Naive thymus-derived CD4-positive, alpha-beta T cell (primary cell): ENCODE data around the gene MMAA. TPM values are rescaled to one million over a fixed set of nuclear protein-coding genes. Genes with fewer than 3 reads are reported as not detected.

ENCODE experiments used
- ATAC-seq: fragments of 150-1000 bp; cut with Tn5 transposase; 2 replicates; pipeline ENCODE4 v1.10.0; 2021; ENCODE audit warnings: mild to moderate bottlenecking, moderate library complexity
- CTCF ChIA-PET: fragments of 350-600 bp; sonication (Branson Sonifier 250); formaldehyde crosslinking; loops from one replicate; lab custom pipeline; 2021; ENCODE audit warnings: antibody characterized with exemption; lab: Charles Lee
- POLR2A ChIA-PET: fragments of 350-600 bp; sonication (Branson Sonifier 250); formaldehyde crosslinking; loops from one replicate; lab custom pipeline; 2021; ENCODE audit warnings: antibody characterized with exemption, inconsistent platforms; lab: Charles Lee
- DNase-seq, 9 donors: peaks; one replicate each; pipeline versions ENCODE4 v3.0.0 to v3.0.0-alpha.2; 2020 to 2022; ENCODE audit warnings: mixed read lengths in 1 of 9
- H3K27ac ChIP-seq: one replicate; pipeline ENCODE4 v1.7.0; 2013; ENCODE audit warnings: mild to moderate bottlenecking, low read depth, low read length, moderate library complexity
- H3K27me3 ChIP-seq, 2 donors: one replicate each; pipeline ENCODE4 v1.7.0; 2013; ENCODE audit warnings: low read length in 2 of 2, mild to moderate bottlenecking in 2 of 2, moderate library complexity in 2 of 2; ENCODE audit not compliant: control insufficient read depth in 2 of 2, insufficient read depth in 2 of 2
- H3K36me3 ChIP-seq, 3 experiments: 1 replicate in 2 of 3; 2 replicates in 1 of 3; pipeline ENCODE4 v1.7.0; 2013; ENCODE audit warnings: low read length in 3 of 3, mild to moderate bottlenecking in 3 of 3, moderate library complexity in 1 of 3; ENCODE audit not compliant: insufficient read depth in 3 of 3, control insufficient read depth in 2 of 3
- H3K4me1 ChIP-seq, 2 donors: one replicate each; pipeline ENCODE4 v1.7.0; 2013; ENCODE audit warnings: low read length in 2 of 2, mild to moderate bottlenecking in 2 of 2, moderate library complexity in 1 of 2; ENCODE audit not compliant: control insufficient read depth in 2 of 2, insufficient read depth in 2 of 2
- H3K4me3 ChIP-seq: 2 replicates; pipeline ENCODE4 v1.7.0; 2013; ENCODE audit warnings: mild to moderate bottlenecking, low read length
- H3K9me3 ChIP-seq, 3 experiments: 1 replicate in 2 of 3; 2 replicates in 1 of 3; pipeline ENCODE4 v1.7.0; 2013; ENCODE audit warnings: low read length in 3 of 3; ENCODE audit not compliant: control insufficient read depth in 2 of 3
- H3K27ac Mint-ChIP-seq, 9 donors: one replicate each; pipeline ENCODE4 v1.8.0; 2020 to 2022; ENCODE audit warnings: mixed read lengths in 9 of 9, mild to moderate bottlenecking in 8 of 9, moderate library complexity in 5 of 9, inconsistent platforms in 2 of 9
- H3K27me3 Mint-ChIP-seq, 5 donors: one replicate each; pipeline ENCODE4 v1.8.0; 2021 to 2022; ENCODE audit warnings: mixed read lengths in 5 of 5, mild to moderate bottlenecking in 1 of 5
- H3K36me3 Mint-ChIP-seq, 5 donors: one replicate each; pipeline ENCODE4 v1.8.0; 2020 to 2022; ENCODE audit warnings: mixed read lengths in 5 of 5, mild to moderate bottlenecking in 3 of 5, inconsistent platforms in 1 of 5
- H3K4me1 Mint-ChIP-seq, 7 donors: one replicate each; pipeline ENCODE4 v1.8.0; 2020 to 2022; ENCODE audit warnings: mixed read lengths in 7 of 7, mild to moderate bottlenecking in 3 of 7, inconsistent platforms in 1 of 7
- H3K4me3 Mint-ChIP-seq, 10 donors: one replicate each; pipeline ENCODE4 v1.8.0; 2020 to 2022; ENCODE audit warnings: mild to moderate bottlenecking in 10 of 10, mixed read lengths in 10 of 10, moderate library complexity in 6 of 10, inconsistent platforms in 2 of 10
- H3K9me3 Mint-ChIP-seq, 11 donors: one replicate each; pipeline ENCODE4 v1.8.0; 2020 to 2022; ENCODE audit warnings: mixed read lengths in 11 of 11, mild to moderate bottlenecking in 4 of 11, inconsistent platforms in 1 of 11, moderate library complexity in 1 of 11
- intact Hi-C, 2 donors: fragments of 100-400 bp; cut with micrococcal nuclease; formaldehyde crosslinking; loops; one replicate each; pipeline ENCODE4 v1.15.1; 2023
- polyA plus RNA-seq, 2 donors: library from polyadenylated mRNA; unstranded; fragments of 300-500 nt; fragmentation: Illumina TruSeq; gene quantifications; one replicate each; pipeline ENCODE4 v1.2.3, GENCODE V29; 2021
- total RNA-seq, 6 experiments: library from RNA in 5 of 6; stranded (reverse) in 5 of 6; gene quantifications; 1 replicate in 5 of 6; 2 replicates in 1 of 6; pipeline ENCODE4 v1.2.3 and lab custom pipeline; 2021 to 2026

The MMAA gene
- total and polyA plus RNA-seq, 7 experiments from 2014 or later: 7.2 to 17.3 (median 14.4) TPM

- H3K27ac Mint-ChIP-seq: no peak overlapping the region
- H3K27me3 Mint-ChIP-seq: peaks cover 16 to 34% (median 20%) of the 10 kb centered on the region in 5 donors
- peaks cover 1 to 18% (median 8%) of the 10 kb centered on the region in 11 donors for H3K9me3 Mint-ChIP-seq
- no peaks in the 10 kb centered on the region for H3K4me1 ChIP-seq
- DNase-seq: no peak
- no peaks in the 10 kb centered on the region for H3K27me3 ChIP-seq
- no peaks in the 10 kb centered on the region for H3K4me1 Mint-ChIP-seq
- no peak for ATAC-seq
- H3K36me3 ChIP-seq: no peaks in the 10 kb centered on the region
- ChIA-PET CTCF (no interaction called here), POLR2A (no interaction called here)
- no peak overlapping the region for H3K4me3 ChIP-seq
- H3K9me3 ChIP-seq: no peaks in the 10 kb centered on the region
- no peak overlapping the region for H3K27ac ChIP-seq
- no peak overlapping the region for H3K4me3 Mint-ChIP-seq
- no peaks in the 10 kb centered on the region for H3K36me3 Mint-ChIP-seq
- intact Hi-C loops: no loop called here
Observed at GRCh38 chr4:145679520-145679919, 60.3 kb downstream of the MMAA start.

GRCh38 chr4:145679991-145680455 is 60.8 kb downstream of the MMAA start, which contains the start of gene C4orf51:
C4orf51 (plus strand) TSS chr4:145680146; CDS start chr4:145680204, 58 bp downstream.
- no peak within 1 kb of the TSS for H3K4me3 Mint-ChIP-seq
- DNase-seq (no peak), ATAC-seq (no peak)
- Histone ChIP-seq H3K27ac (no peak within 1 kb of the TSS), H3K36me3 (no peaks in the 10 kb centered on the region), H3K9me3 (no peaks in the 10 kb centered on the region), H3K4me3 (no peak within 1 kb of the TSS), H3K27me3 (no peaks in the 10 kb centered on the region), H3K4me1 (no peaks in the 10 kb centered on the region)
- intact Hi-C loops: no loop called here
- H3K4me1 Mint-ChIP-seq: no peaks in the 10 kb centered on the region
- POLR2A ChIA-PET: no interaction called here
- H3K36me3 Mint-ChIP-seq: no peaks in the 10 kb centered on the region
- H3K9me3 Mint-ChIP-seq: peaks cover 1 to 18% (median 8%) of the 10 kb centered on the region in 11 donors
- no peak within 1 kb of the TSS for H3K27ac Mint-ChIP-seq
- CTCF ChIA-PET: no interaction called here
- H3K27me3 Mint-ChIP-seq: peaks cover 16 to 34% (median 20%) of the 10 kb centered on the region in 5 donors

DNA sequence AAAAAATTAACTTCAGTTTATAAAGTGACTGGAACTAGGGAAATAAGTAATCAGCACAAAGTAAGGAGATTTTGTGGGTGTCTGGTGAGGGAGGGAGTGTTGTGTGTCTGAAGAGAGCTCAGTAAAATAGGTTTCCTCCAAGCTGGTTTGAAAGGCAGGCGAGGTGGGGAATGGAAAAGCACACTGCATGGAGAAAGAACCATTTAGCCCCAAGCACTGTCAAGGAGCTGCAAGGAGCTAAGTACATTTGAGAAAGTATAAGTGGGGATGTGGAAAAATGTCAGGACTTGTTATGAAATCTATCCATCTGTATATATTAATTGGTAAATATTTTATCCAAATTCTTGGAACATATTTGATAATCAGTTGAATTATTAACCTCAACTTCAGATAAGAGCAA is 61.7 kb downstream of the MMAA start:
- DNase-seq: no peak
- Histone ChIP-seq H3K4me3 (no peak overlapping the region), H3K27me3 (no peaks in the 10 kb centered on the region), H3K27ac (no peak overlapping the region), H3K9me3 (no peaks in the 10 kb centered on the region), H3K4me1 (no peaks in the 10 kb centered on the region), H3K36me3 (no peaks in the 10 kb centered on the region)
- Mint-ChIP-seq H3K4me1 (no peaks in the 10 kb centered on the region), H3K4me3 (no peak overlapping the region), H3K9me3 (peaks cover 1 to 21% (median 10%) of the 10 kb centered on the region in 11 donors), H3K36me3 (peaks cover 0 to 3% (median 0%) of the 10 kb centered on the region in 5 donors), H3K27ac (no peak overlapping the region), H3K27me3 (peaks cover 17 to 40% (median 20%) of the 10 kb centered on the region in 5 donors)
- CTCF ChIA-PET: no interaction called here
- POLR2A ChIA-PET: no interaction called here
- no peak for ATAC-seq
- intact Hi-C loops: no loop called here

- no peaks in the 10 kb centered on the region for H3K9me3 ChIP-seq
- H3K27ac ChIP-seq: no peak overlapping the region
- Mint-ChIP-seq H3K4me3 (no peak overlapping the region), H3K36me3 (peaks cover 0 to 3% (median 0%) of the 10 kb centered on the region in 5 donors), H3K9me3 (peaks cover 1 to 19% (median 10%) of the 10 kb centered on the region in 11 donors), H3K27ac (no peak overlapping the region), H3K4me1 (no peaks in the 10 kb centered on the region), H3K27me3 (peaks cover 17 to 40% (median 20%) of the 10 kb centered on the region in 5 donors)
- H3K36me3 ChIP-seq: no peaks in the 10 kb centered on the region
- ChIA-PET CTCF (no interaction called here), POLR2A (no interaction called here)
- DNase-seq (no peak), ATAC-seq (no peak)
- H3K4me1 ChIP-seq: no peaks in the 10 kb centered on the region
- no peak overlapping the region for H3K4me3 ChIP-seq
- no peaks in the 10 kb centered on the region for H3K27me3 ChIP-seq
- intact Hi-C loops: no loop called here
Observed at GRCh38 chr4:145681518-145681917, 62.3 kb downstream of the MMAA start.

GRCh38 chr4:145681956-145682355 is 62.8 kb downstream of the MMAA start:
- ChIA-PET CTCF (no interaction called here), POLR2A (no interaction called here)
- intact Hi-C loops: no loop called here
- DNase-seq: no peak
- no peaks in the 10 kb centered on the region for H3K9me3 ChIP-seq
- no peaks in the 10 kb centered on the region for H3K4me1 ChIP-seq
- H3K27me3 ChIP-seq: no peaks in the 10 kb centered on the region
- H3K9me3 Mint-ChIP-seq: peaks cover 1 to 15% (median 10%) of the 10 kb centered on the region in 11 donors
- H3K4me3 Mint-ChIP-seq: no peak overlapping the region
- H3K27ac ChIP-seq: no peak overlapping the region
- H3K4me3 ChIP-seq: no peak overlapping the region
- H3K36me3 ChIP-seq: no peaks in the 10 kb centered on the region
- H3K4me1 Mint-ChIP-seq: no peaks in the 10 kb centered on the region
- no peak for ATAC-seq
- H3K36me3 Mint-ChIP-seq: peaks cover 0 to 3% (median 0%) of the 10 kb centered on the region in 5 donors
- no peak overlapping the region for H3K27ac Mint-ChIP-seq
- peaks cover 17 to 40% (median 20%) of the 10 kb centered on the region in 5 donors for H3K27me3 Mint-ChIP-seq

- H3K36me3 Mint-ChIP-seq: peaks cover 0 to 7% (median 0%) of the 10 kb centered on the region in 5 donors
- ChIA-PET POLR2A (no interaction called here), CTCF (no interaction called here)
- Histone ChIP-seq H3K4me3 (no peak overlapping the region), H3K27me3 (no peaks in the 10 kb centered on the region), H3K36me3 (no peaks in the 10 kb centered on the region), H3K9me3 (no peaks in the 10 kb centered on the region), H3K27ac (no peak overlapping the region), H3K4me1 (no peaks in the 10 kb centered on the region)
- intact Hi-C loops: no loop called here
- H3K27me3 Mint-ChIP-seq: peaks cover 0 to 34% (median 8%) of the 10 kb centered on the region in 5 donors
- ATAC-seq (no peak), DNase-seq (no peak)
- H3K9me3 Mint-ChIP-seq: peaks cover 0 to 8% (median 4%) of the 10 kb centered on the region in 11 donors
- no peaks in the 10 kb centered on the region for H3K4me1 Mint-ChIP-seq
- H3K4me3 Mint-ChIP-seq: no peak overlapping the region
- H3K27ac Mint-ChIP-seq: no peak overlapping the region
Observed at GRCh38 chr4:145686991-145687390, 67.8 kb downstream of the MMAA start.

GRCh38 chr4:145690610-145691009 is 71.4 kb downstream of the MMAA start:
- H3K27ac Mint-ChIP-seq: no peak overlapping the region
- CTCF ChIA-PET: no interaction called here
- ATAC-seq: no peak

More at GRCh38 chr4:145690610-145691009, 71.4 kb downstream of the MMAA start:
- intact Hi-C loops: no loop called here
- POLR2A ChIA-PET: no interaction called here
- Mint-ChIP-seq H3K36me3 (peaks cover 0 to 4% (median 0%) of the 10 kb centered on the region in 5 donors), H3K27me3 (peaks cover 0 to 12% (median 2%) of the 10 kb centered on the region in 5 donors), H3K9me3 (peaks cover 0 to 15% (median 8%) of the 10 kb centered on the region in 11 donors), H3K4me3 (no peak overlapping the region), H3K4me1 (no peaks in the 10 kb centered on the region)
- Histone ChIP-seq H3K36me3 (no peaks in the 10 kb centered on the region), H3K9me3 (no peaks in the 10 kb centered on the region), H3K27me3 (no peaks in the 10 kb centered on the region), H3K4me1 (no peaks in the 10 kb centered on the region), H3K27ac (no peak overlapping the region), H3K4me3 (no peak overlapping the region)
- no peak for DNase-seq
